DND-41 (cell line): Measurements from ENCODE around the gene FOLR3.

Experiments
- ATAC-seq: fragments of 200-7000 bp; cut with Tn5 transposase; 3 replicates; pipeline ENCODE4 v1.9.1; 2021; ENCODE audit warnings: low read depth; ENCODE audit not compliant: insufficient read depth
- DNase-seq: peaks from one replicate; pipeline ENCODE4 v3.0.0-alpha.2; 2020
- H2AFZ ChIP-seq: 2 replicates; pipeline ENCODE4 v1.6.0; 2012; ENCODE audit warnings: low read depth, low read length
- H3K27ac ChIP-seq: 2 replicates; pipeline ENCODE4 v1.5.1; 2012; ENCODE audit warnings: low read length, inconsistent platforms
- H3K27me3 ChIP-seq: fragments of 200-600 bp; sonication (generic); 2 replicates; pipeline ENCODE4 v1.6.0; 2012; ENCODE audit warnings: low read length, mild to moderate bottlenecking, inconsistent platforms; ENCODE audit not compliant: insufficient read depth, poor library complexity
- H3K36me3 ChIP-seq: 2 replicates; pipeline ENCODE4 v1.5.1; 2012; ENCODE audit warnings: low read length, inconsistent platforms; ENCODE audit not compliant: insufficient read depth
- H3K4me1 ChIP-seq: 2 replicates; pipeline ENCODE4 v1.5.1; 2012; ENCODE audit warnings: mild to moderate bottlenecking, low read length; ENCODE audit not compliant: insufficient read depth
- H3K4me2 ChIP-seq: 2 replicates; pipeline ENCODE4 v1.6.0; 2012; ENCODE audit warnings: mild to moderate bottlenecking, moderate library complexity, low read length, inconsistent platforms; ENCODE audit not compliant: insufficient read depth
- H3K4me3 ChIP-seq, 2 experiments: fragments of 200-600 bp in 1 of 2; shearing (Covaris generic) in 1 of 2; 2 replicates each; pipeline ENCODE4 v1.5.1; 2012 to 2016; ENCODE audit warnings: inconsistent platforms in 2 of 2, low read length in 2 of 2, mild to moderate bottlenecking in 2 of 2, low read depth in 1 of 2, moderate library complexity in 1 of 2
- H3K79me2 ChIP-seq: 2 replicates; pipeline ENCODE4 v1.6.0; 2012; ENCODE audit warnings: low read length, inconsistent platforms; ENCODE audit not compliant: insufficient read depth
- H3K9ac ChIP-seq: 2 replicates; pipeline ENCODE4 v1.6.0; 2012; ENCODE audit warnings: low read depth, mild to moderate bottlenecking, inconsistent platforms, low read length, moderate library complexity
- H3K9me3 ChIP-seq: 2 replicates; pipeline ENCODE4 v1.5.1; 2012; ENCODE audit warnings: low read length, moderate library complexity, mild to moderate bottlenecking, inconsistent platforms; ENCODE audit not compliant: insufficient read depth, severe bottlenecking
- H4K20me1 ChIP-seq: 2 replicates; pipeline ENCODE4 v1.6.0; 2012; ENCODE audit warnings: low read length; ENCODE audit not compliant: insufficient read depth
- EZH2 ChIP-seq: IDR thresholded peaks from 3 replicates; pipeline ENCODE4 v1.6.1; 2012; ENCODE audit warnings: borderline replicate concordance, low read depth, mild to moderate bottlenecking, moderate library complexity, low read length, inconsistent platforms; ENCODE audit not compliant: severe bottlenecking
- TF ChIP-seq, protein P1 (sequence below): IDR thresholded peaks from 2 replicates; pipeline ENCODE4 v1.5.1; 2012; ENCODE audit warnings: borderline replicate concordance, low read length, moderate library complexity, mild to moderate bottlenecking; ENCODE audit not compliant: poor library complexity, severe bottlenecking; ENCODE audit errors: extremely low read depth

Gene FOLR3

DNA sequence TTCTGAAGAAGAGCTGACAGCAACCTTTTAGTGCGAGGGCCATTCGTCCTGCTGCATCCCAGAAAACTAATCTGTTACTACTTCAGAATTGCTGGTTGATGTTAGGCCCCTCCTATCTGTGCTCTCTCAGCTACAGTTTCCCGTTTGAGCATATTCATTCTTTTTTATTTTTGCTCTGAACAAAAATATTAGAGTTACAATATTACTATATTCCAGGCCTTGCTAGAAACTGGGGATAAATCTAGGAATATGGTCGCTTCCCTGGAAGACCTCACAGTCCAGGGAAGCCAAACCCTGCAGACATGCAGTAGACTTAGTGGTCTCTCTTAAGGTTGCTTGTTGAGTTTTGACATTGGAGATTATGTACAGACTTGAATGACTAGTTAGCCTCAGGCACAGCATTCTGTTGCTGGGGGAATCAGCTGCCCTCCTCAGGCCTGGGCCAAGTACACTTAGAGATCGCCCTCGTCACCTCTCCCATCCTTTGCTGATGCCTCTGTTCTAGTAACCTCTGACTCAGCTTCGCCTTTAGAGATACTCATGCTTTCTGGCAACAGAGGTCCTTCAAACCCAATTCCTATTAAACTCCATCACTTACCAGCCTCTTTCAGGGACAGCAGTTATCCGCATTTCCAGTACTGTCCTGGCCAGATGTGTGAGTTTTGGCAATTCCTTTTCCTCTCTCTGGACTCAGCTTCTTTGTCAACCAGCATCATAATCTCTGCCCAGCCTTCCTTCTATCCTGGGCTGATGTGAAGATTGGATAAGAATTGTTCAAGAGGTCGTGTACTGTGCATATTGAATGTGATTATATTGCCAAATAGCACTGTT, 22.3 kb upstream of the FOLR3 start:
- Histone ChIP-seq H3K4me3 (peak overlapping the region; percentile 48 to 69; a peak in 3 of 4 replicates), H3K27me3 (no peaks in the 10 kb centered on the region), H3K9ac (peak overlapping the region; percentile 75), H3K4me1 (peaks cover 24% of the 10 kb centered on the region), H3K4me2 (peak overlapping the region; percentile 76), H4K20me1 (no peaks in the 10 kb centered on the region), H3K27ac (peak overlapping the region; percentile 98), H3K9me3 (no peaks in the 10 kb centered on the region), H3K79me2 (peaks cover 9% of the 10 kb centered on the region), H3K36me3 (peaks cover 25% of the 10 kb centered on the region), H2AFZ (peak overlapping the region; percentile 81)
- DNase-seq (peak; percentile 17), ATAC-seq (no peak)
- TF ChIP-seq, protein P1, sequence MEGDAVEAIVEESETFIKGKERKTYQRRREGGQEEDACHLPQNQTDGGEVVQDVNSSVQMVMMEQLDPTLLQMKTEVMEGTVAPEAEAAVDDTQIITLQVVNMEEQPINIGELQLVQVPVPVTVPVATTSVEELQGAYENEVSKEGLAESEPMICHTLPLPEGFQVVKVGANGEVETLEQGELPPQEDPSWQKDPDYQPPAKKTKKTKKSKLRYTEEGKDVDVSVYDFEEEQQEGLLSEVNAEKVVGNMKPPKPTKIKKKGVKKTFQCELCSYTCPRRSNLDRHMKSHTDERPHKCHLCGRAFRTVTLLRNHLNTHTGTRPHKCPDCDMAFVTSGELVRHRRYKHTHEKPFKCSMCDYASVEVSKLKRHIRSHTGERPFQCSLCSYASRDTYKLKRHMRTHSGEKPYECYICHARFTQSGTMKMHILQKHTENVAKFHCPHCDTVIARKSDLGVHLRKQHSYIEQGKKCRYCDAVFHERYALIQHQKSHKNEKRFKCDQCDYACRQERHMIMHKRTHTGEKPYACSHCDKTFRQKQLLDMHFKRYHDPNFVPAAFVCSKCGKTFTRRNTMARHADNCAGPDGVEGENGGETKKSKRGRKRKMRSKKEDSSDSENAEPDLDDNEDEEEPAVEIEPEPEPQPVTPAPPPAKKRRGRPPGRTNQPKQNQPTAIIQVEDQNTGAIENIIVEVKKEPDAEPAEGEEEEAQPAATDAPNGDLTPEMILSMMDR: no peak
- no peak for TF ChIP-seq EZH2

DNA sequence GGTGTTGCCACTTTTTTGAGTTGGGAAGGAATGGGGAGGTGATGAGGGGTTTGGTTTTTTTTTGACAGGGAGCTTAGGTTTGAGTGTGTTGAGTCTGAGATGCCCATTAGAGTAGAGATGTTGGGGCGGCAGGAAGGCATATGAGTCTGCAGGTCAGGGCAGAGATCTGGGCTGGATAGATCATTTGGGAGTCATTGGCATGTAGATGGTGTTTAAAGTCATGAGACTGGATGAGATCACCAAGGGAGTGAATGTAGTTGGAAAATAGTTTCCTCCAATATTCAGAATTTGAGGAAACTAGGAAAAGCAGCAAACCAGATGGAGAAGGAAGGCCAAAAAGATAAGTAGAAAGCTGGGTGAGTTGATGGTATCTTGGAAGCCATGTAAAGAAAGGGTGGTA, 21.0 kb upstream of the FOLR3 start:
- DNase-seq (no peak), ATAC-seq (no peak)
- H3K27ac ChIP-seq: no peak overlapping the region
- no peak overlapping the region for H3K4me2 ChIP-seq
- no peak for TF ChIP-seq EZH2
- TF ChIP-seq, protein P1: no peak
- H3K79me2 ChIP-seq: peaks cover 9% of the 10 kb centered on the region
- peaks cover 24% of the 10 kb centered on the region for H3K4me1 ChIP-seq
- H4K20me1 ChIP-seq: no peaks in the 10 kb centered on the region
- peaks cover 11% of the 10 kb centered on the region for H3K36me3 ChIP-seq
- no peaks in the 10 kb centered on the region for H3K27me3 ChIP-seq
- no peak overlapping the region for H3K9ac ChIP-seq
- no peaks in the 10 kb centered on the region for H3K9me3 ChIP-seq
- H2AFZ ChIP-seq: no peak overlapping the region
- no peak overlapping the region for H3K4me3 ChIP-seq

DNA sequence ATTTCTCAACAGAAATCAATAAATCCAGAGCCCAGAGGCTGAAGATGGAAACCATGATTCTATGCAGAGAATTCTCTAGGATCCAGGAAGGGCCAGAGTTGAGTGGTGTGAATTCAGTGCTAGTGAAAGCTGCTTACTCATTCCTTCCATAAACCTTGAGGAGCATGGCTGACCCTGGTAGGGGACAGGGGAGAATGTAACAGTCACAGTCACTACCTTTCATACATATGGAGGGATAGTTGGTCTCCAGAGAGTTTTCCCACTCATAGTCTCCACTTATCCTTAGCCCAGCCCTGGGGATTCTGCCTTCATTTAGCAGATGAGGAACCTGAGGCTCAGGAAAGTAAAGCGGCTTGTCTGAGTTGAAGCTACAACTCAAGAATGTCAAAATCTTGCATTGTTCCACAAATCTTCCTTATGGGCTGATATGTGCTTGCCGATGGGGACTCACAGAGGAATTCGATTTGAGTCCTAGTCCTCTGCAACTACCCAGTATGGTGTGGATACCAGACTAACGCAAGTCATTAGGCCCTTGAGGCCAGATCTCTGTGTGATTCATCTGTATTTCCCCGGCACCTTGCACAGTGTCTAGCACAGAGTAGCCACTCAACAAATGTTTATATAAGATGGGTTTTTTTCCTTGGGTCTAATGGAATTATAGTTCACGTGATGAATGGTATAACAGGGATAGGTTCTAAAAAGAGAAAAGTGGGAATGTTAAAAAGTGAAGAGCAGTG, 19.3 kb upstream of the FOLR3 start:
- peaks cover 8% of the 10 kb centered on the region for H3K79me2 ChIP-seq
- no peak overlapping the region for H3K9ac ChIP-seq
- DNase-seq (no peak), ATAC-seq (no peak)
- no peaks in the 10 kb centered on the region for H4K20me1 ChIP-seq
- H3K4me3 ChIP-seq: no peak overlapping the region
- H3K9me3 ChIP-seq: no peaks in the 10 kb centered on the region
- no peak overlapping the region for H3K4me2 ChIP-seq
- 0 out of 2 replicates have a peak overlapping the region, but pooled peaks have one; percentile 8 for H2AFZ ChIP-seq
- H3K27me3 ChIP-seq: no peaks in the 10 kb centered on the region
- H3K36me3 ChIP-seq: no peaks in the 10 kb centered on the region
- peaks cover 16% of the 10 kb centered on the region for H3K4me1 ChIP-seq
- no peak overlapping the region for H3K27ac ChIP-seq
- TF ChIP-seq, protein P1: no peak
- no peak for TF ChIP-seq EZH2
